Caco-2 (cell line): ENCODE data around the gene VPS52. TPM values are rescaled to one million over a fixed set of nuclear protein-coding genes. Genes with fewer than 3 reads are reported as not detected.

Experiments
- BruUV-seq: library from RNA; stranded (reverse); fragments of 400-500 nt; replicated peaks from 2 replicates; lab custom pipeline; 2021; lab: Mats Ljungman, UMichigan
- CTCF ChIA-PET: fragments of 300-600 bp; sonication (Branson Sonifier 250); formaldehyde crosslinking; loops from one replicate; lab custom pipeline; 2022; ENCODE audit warnings: antibody characterized with exemption; lab: Charles Lee
- POLR2A ChIA-PET: fragments of 300-600 bp; sonication (Branson Sonifier 250); formaldehyde crosslinking; loops from one replicate; lab custom pipeline; 2022; ENCODE audit warnings: antibody characterized with exemption; lab: Charles Lee
- DNase-seq, 2 experiments: peaks; one replicate each; pipeline versions ENCODE4 v3.0.0 to v3.0.0-alpha.2; 2020 to 2022
- H3K27me3 ChIP-seq: replicated peaks from 2 replicates; pipeline ENCODE4 v1.6.0; 2011; ENCODE audit warnings: low read length; ENCODE audit not compliant: control insufficient read depth, insufficient read depth
- H3K36me3 ChIP-seq: 2 replicates; pipeline ENCODE4 v1.5.1; 2011; ENCODE audit warnings: low read length; ENCODE audit not compliant: control insufficient read depth, insufficient read depth
- H3K4me1 ChIP-seq: fragments of 250-450 bp; sonication (Bioruptor Pico); 2 replicates; pipeline ENCODE4 v1.5.1; 2020; ENCODE audit warnings: mild to moderate bottlenecking
- H3K4me3 ChIP-seq: 2 replicates; pipeline ENCODE4 v1.5.1; 2011; ENCODE audit warnings: low read depth, mild to moderate bottlenecking, control low read depth, low read length
- H3K9me3 ChIP-seq: fragments of 250-450 bp; sonication (Bioruptor Pico); 2 replicates; pipeline ENCODE4 v1.5.1; 2020; ENCODE audit warnings: mild to moderate bottlenecking, moderate library complexity
- H3K27ac Mint-ChIP-seq: one replicate; pipeline ENCODE4 v1.8.0; 2022; ENCODE audit warnings: mixed read lengths; ENCODE audit not compliant: unreplicated experiment
- H3K27me3 Mint-ChIP-seq: one replicate; pipeline ENCODE4 v1.8.0; 2022; ENCODE audit warnings: mixed read lengths; ENCODE audit not compliant: insufficient read depth, unreplicated experiment
- H3K36me3 Mint-ChIP-seq: one replicate; pipeline ENCODE4 v1.8.0; 2022; ENCODE audit warnings: mild to moderate bottlenecking, mixed read lengths; ENCODE audit not compliant: insufficient read depth, unreplicated experiment
- H3K4me1 Mint-ChIP-seq: one replicate; pipeline ENCODE4 v1.8.0; 2022; ENCODE audit warnings: low read depth, mixed read lengths; ENCODE audit not compliant: unreplicated experiment
- H3K4me3 Mint-ChIP-seq: one replicate; pipeline ENCODE4 v1.8.0; 2022; ENCODE audit warnings: mild to moderate bottlenecking, moderate library complexity, mixed read lengths; ENCODE audit not compliant: unreplicated experiment
- H3K9me3 Mint-ChIP-seq: one replicate; pipeline ENCODE4 v1.8.0; 2022; ENCODE audit warnings: mixed read lengths; ENCODE audit not compliant: unreplicated experiment
- intact Hi-C: fragments of 100-400 bp; cut with micrococcal nuclease; formaldehyde crosslinking; loops from one replicate; pipeline ENCODE4 v1.10.0; 2022; ENCODE audit not compliant: unreplicated experiment
- total RNA-seq: library from RNA; stranded (reverse); gene quantifications from 2 replicates; pipeline ENCODE4 v1.2.3, GENCODE V29; 2022
- TF ChIP-seq, protein P1 (sequence below), 2 experiments: fragments of 200-600 bp in 1 of 2; IDR thresholded peaks; 1 replicate in 1 of 2; 2 replicates in 1 of 2; pipeline versions ENCODE4 v1.5.1 to v1.8.0; 2011 to 2022; ENCODE audit warnings: antibody characterized with exemption in 1 of 2, control low read depth in 1 of 2, inconsistent platforms in 1 of 2, low read depth in 1 of 2, low read length in 1 of 2, mild to moderate bottlenecking in 1 of 2, moderate library complexity in 1 of 2; ENCODE audit not compliant: insufficient read depth in 1 of 2, severe bottlenecking in 1 of 2, unreplicated experiment in 1 of 2

VPS52 gene
- total RNA-seq, 1 experiment from 2014 or later, result 55.6 TPM

DNA sequence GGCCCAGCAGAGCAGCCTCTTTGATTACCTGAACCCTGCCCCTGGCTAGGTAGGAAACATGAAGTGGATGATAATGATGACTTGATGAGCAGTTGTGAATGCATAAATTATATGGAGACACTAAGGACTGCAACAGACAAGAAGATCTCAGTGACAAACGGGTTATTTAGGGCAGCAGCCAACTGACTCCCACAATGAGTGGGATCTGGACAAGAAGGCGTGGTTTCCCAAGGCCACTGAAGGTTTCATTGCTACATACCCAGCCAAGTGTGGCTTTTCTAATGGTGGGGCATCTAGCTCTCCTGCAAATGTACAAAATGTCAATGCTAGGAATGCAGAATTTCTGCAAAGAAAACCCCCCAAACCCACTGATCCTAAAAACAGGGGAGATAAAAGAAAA is 33.9 kb downstream of the VPS52 start:
- Histone ChIP-seq H3K9me3 (no peaks in the 10 kb centered on the region), H3K27me3 (no peaks in the 10 kb centered on the region), H3K4me3 (no peak overlapping the region), H3K36me3 (no peaks in the 10 kb centered on the region), H3K4me1 (no peaks in the 10 kb centered on the region)
- Mint-ChIP-seq H3K27me3 (peaks cover 22% of the 10 kb centered on the region), H3K9me3 (no peaks in the 10 kb centered on the region), H3K4me1 (no peaks in the 10 kb centered on the region), H3K4me3 (no peak overlapping the region), H3K36me3 (no peaks in the 10 kb centered on the region), H3K27ac (no peak overlapping the region)
- TF ChIP-seq, protein P1, sequence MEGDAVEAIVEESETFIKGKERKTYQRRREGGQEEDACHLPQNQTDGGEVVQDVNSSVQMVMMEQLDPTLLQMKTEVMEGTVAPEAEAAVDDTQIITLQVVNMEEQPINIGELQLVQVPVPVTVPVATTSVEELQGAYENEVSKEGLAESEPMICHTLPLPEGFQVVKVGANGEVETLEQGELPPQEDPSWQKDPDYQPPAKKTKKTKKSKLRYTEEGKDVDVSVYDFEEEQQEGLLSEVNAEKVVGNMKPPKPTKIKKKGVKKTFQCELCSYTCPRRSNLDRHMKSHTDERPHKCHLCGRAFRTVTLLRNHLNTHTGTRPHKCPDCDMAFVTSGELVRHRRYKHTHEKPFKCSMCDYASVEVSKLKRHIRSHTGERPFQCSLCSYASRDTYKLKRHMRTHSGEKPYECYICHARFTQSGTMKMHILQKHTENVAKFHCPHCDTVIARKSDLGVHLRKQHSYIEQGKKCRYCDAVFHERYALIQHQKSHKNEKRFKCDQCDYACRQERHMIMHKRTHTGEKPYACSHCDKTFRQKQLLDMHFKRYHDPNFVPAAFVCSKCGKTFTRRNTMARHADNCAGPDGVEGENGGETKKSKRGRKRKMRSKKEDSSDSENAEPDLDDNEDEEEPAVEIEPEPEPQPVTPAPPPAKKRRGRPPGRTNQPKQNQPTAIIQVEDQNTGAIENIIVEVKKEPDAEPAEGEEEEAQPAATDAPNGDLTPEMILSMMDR (IDR thresholded peaks at IDR 0.05; ENCODE audit: insufficient read depth in 1 of 2, low read depth in 1 of 2, low read length in 1 of 2, severe bottlenecking in 1 of 2, unreplicated experiment in 1 of 2), result no peak
- DNase-seq, result no peak
- no TSS peak for BruUV-seq
- ChIA-PET POLR2A (no interaction called here), CTCF (no interaction called here)
- intact Hi-C loops, result no loop called here

GRCh38 chr6:33236852-33237251 is 34.8 kb downstream of the VPS52 start:
- Mint-ChIP-seq H3K4me3 (no peak overlapping the region), H3K27ac (no peak overlapping the region), H3K9me3 (no peaks in the 10 kb centered on the region), H3K27me3 (peaks cover 23% of the 10 kb centered on the region), H3K4me1 (no peaks in the 10 kb centered on the region), H3K36me3 (no peaks in the 10 kb centered on the region)
- DNase-seq, result no peak
- Histone ChIP-seq H3K4me1 (no peaks in the 10 kb centered on the region), H3K9me3 (no peaks in the 10 kb centered on the region), H3K27me3 (no peaks in the 10 kb centered on the region), H3K36me3 (no peaks in the 10 kb centered on the region), H3K4me3 (no peak overlapping the region)
- intact Hi-C loops, result no loop called here
- TF ChIP-seq, protein P1 (IDR thresholded peaks at IDR 0.05; ENCODE audit: insufficient read depth in 1 of 2, low read depth in 1 of 2, low read length in 1 of 2, severe bottlenecking in 1 of 2, unreplicated experiment in 1 of 2), result no peak
- CTCF ChIA-PET, result no interaction called here
- BruUV-seq, result no TSS peak
- POLR2A ChIA-PET, result no interaction called here

DNA sequence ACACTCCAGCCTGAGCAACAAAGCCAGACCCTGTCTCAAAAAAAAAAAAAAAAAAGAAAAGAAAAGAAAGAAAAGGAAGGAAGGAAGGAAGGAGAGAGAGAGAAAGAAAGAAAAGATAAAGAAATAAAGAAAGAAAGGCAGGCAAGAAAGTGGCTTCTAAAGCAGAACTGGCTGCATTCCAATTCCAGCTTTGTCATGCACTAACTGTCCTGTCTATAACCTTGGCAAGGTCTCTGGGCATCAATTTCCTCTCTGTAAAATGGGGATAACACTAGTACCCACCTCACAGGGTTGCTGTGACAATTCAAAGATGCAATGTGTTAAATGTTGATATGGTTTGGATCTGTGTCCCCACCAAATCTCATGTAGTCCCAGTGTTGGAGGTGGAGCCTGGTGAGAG is 35.3 kb downstream of the VPS52 start:
- H3K4me1 Mint-ChIP-seq, result no peaks in the 10 kb centered on the region
- DNase-seq, result no peak
- H3K27me3 Mint-ChIP-seq, result peaks cover 23% of the 10 kb centered on the region
- intact Hi-C loops, result no loop called here
- Histone ChIP-seq H3K4me3 (no peak overlapping the region), H3K4me1 (no peaks in the 10 kb centered on the region), H3K9me3 (no peaks in the 10 kb centered on the region), H3K27me3 (no peaks in the 10 kb centered on the region), H3K36me3 (no peaks in the 10 kb centered on the region)
- no peaks in the 10 kb centered on the region for H3K9me3 Mint-ChIP-seq
- CTCF ChIA-PET, result interaction anchor here (0.7 kb wide), 1 partner anchor 77 kb away, joined by 5 read pairs; no protein-coding TSS in a partner anchor
- no peaks in the 10 kb centered on the region for H3K36me3 Mint-ChIP-seq
- BruUV-seq, result no TSS peak
- no peak overlapping the region for H3K27ac Mint-ChIP-seq
- TF ChIP-seq, protein P1 (IDR thresholded peaks at IDR 0.05; ENCODE audit: insufficient read depth in 1 of 2, low read depth in 1 of 2, low read length in 1 of 2, severe bottlenecking in 1 of 2, unreplicated experiment in 1 of 2), result no peak
- H3K4me3 Mint-ChIP-seq, result no peak overlapping the region
- POLR2A ChIA-PET, result no interaction called here
